Liver (tissue), 9 donors: ENCODE results near the gene LOX. TPM values are rescaled to one million over a fixed set of nuclear protein-coding genes. Genes with fewer than 3 reads are reported as not detected.

Source experiments
- DNase-seq: peaks from one replicate; pipeline ENCODE4 v3.0.0-alpha.2; 2017; ENCODE audit warnings: low spot score
- H3K27ac ChIP-seq, 2 donors: one replicate each; pipeline ENCODE4 v1.7.0; 2013; ENCODE audit warnings: inconsistent platforms in 2 of 2, low read length in 2 of 2, control low read depth in 1 of 2, low read depth in 1 of 2, mild to moderate bottlenecking in 1 of 2
- H3K27me3 ChIP-seq, 4 donors: one replicate each; pipeline versions ENCODE4 v1.6.1 to v1.7.0; 2013; ENCODE audit warnings: low read length in 3 of 4, inconsistent platforms in 1 of 4, mild to moderate bottlenecking in 1 of 4, moderate library complexity in 1 of 4; ENCODE audit not compliant: control insufficient read depth in 4 of 4, insufficient read depth in 4 of 4
- H3K36me3 ChIP-seq, 4 donors: one replicate each; pipeline versions ENCODE4 v1.6.1 to v1.7.0; 2013; ENCODE audit warnings: low read length in 3 of 4, mild to moderate bottlenecking in 3 of 4, low read depth in 1 of 4, moderate library complexity in 1 of 4; ENCODE audit not compliant: control insufficient read depth in 4 of 4, insufficient read depth in 3 of 4
- H3K4me1 ChIP-seq, 4 donors: one replicate each; pipeline versions ENCODE4 v1.6.1 to v1.7.0; 2013; ENCODE audit warnings: low read length in 3 of 4, mild to moderate bottlenecking in 3 of 4, moderate library complexity in 1 of 4; ENCODE audit not compliant: control insufficient read depth in 4 of 4, insufficient read depth in 4 of 4
- H3K4me3 ChIP-seq, 3 donors: one replicate each; pipeline versions ENCODE4 v1.6.1 to v1.7.0; 2013; ENCODE audit warnings: low read length in 3 of 3, control low read depth in 1 of 3, low read depth in 1 of 3, mild to moderate bottlenecking in 1 of 3
- H3K9ac ChIP-seq, 2 donors: one replicate each; pipeline ENCODE4 v1.7.0; 2013; ENCODE audit warnings: low read length in 2 of 2, mild to moderate bottlenecking in 2 of 2, moderate library complexity in 2 of 2, control low read depth in 1 of 2, low read depth in 1 of 2
- H3K9me3 ChIP-seq, 4 donors: one replicate each; pipeline versions ENCODE4 v1.6.1 to v1.7.0; 2013; ENCODE audit warnings: low read length in 3 of 4; ENCODE audit not compliant: control insufficient read depth in 4 of 4
- ATF3 ChIP-seq: IDR thresholded peaks from 2 replicates; pipeline ENCODE4 v1.6.1; 2016; ENCODE audit warnings: antibody characterized with exemption
- EGR1 ChIP-seq, 2 donors: IDR thresholded peaks; 2 replicates each; pipeline ENCODE4 v1.6.1; 2016 to 2018; ENCODE audit warnings: antibody characterized with exemption in 2 of 2, low read depth in 2 of 2
- FOXA2 ChIP-seq: IDR thresholded peaks from 2 replicates; pipeline ENCODE4 v1.6.1; 2016; ENCODE audit warnings: antibody characterized with exemption
- GABPA ChIP-seq, 2 donors: IDR thresholded peaks in 1 of 2; conservative IDR thresholded peaks in 1 of 2; 2 replicates each; pipeline ENCODE4 v1.6.1; 2016; ENCODE audit warnings: antibody characterized with exemption in 2 of 2, mild to moderate bottlenecking in 1 of 2, moderate library complexity in 1 of 2
- HNF4G ChIP-seq: IDR thresholded peaks from 2 replicates; pipeline ENCODE4 v1.6.1; 2016; ENCODE audit warnings: antibody characterized with exemption
- MAX ChIP-seq: IDR thresholded peaks from 2 replicates; pipeline ENCODE4 v1.6.1; 2016; ENCODE audit warnings: antibody characterized with exemption
- RAD21 ChIP-seq, 2 donors: IDR thresholded peaks; 2 replicates each; pipeline ENCODE4 v1.6.1; 2016; ENCODE audit warnings: antibody characterized with exemption in 2 of 2, mild to moderate bottlenecking in 2 of 2
- SP1 ChIP-seq: IDR thresholded peaks from 2 replicates; pipeline ENCODE4 v1.6.1; 2018; ENCODE audit warnings: antibody characterized with exemption, mild to moderate bottlenecking
- TAF1 ChIP-seq: conservative IDR thresholded peaks from 2 replicates; pipeline ENCODE4 v1.6.1; 2016; ENCODE audit warnings: antibody characterized with exemption, mild to moderate bottlenecking
- YY1 ChIP-seq: IDR thresholded peaks from 2 replicates; pipeline ENCODE4 v1.6.1; 2016; ENCODE audit warnings: antibody characterized with exemption, mild to moderate bottlenecking
- ZBTB33 ChIP-seq: IDR thresholded peaks from 2 replicates; pipeline ENCODE4 v1.6.1; 2016; ENCODE audit warnings: antibody characterized with exemption
- WGBS: extraction: QIAGEN DNeasy Blood & Tissue Kit; methylation state at CpG from one replicate; pipeline ENCODE4 v1.1.7; 2013; 5-methylcytosine and 5-hydroxymethylcytosine counted together
- polyA plus RNA-seq, 2 donors: library from polyadenylated mRNA; stranded (reverse) in 1 of 2; unstranded in 1 of 2; fragments of 200-250 nt in 1 of 2; fragments of >200 nt in 1 of 2; fragmentation: Nextera tagmentation in 1 of 2; extraction: Ambion mirVana in 1 of 2; gene quantifications; one replicate each; pipeline versions ENCODE4 v1.2.1 to v1.2.3, GENCODE V29; 2013 to 2015
- total RNA-seq, 2 donors: library from RNA; depleted of rRNA; stranded (reverse); fragments of >200 nt; gene quantifications; one replicate each; pipeline ENCODE4 v1.2.3, GENCODE V29; 2014
- TF ChIP-seq, protein P1 (sequence below): fragments of 150-350 bp; IDR thresholded peaks from 2 replicates; pipeline ENCODE4 v1.5.1; 2017; ENCODE audit warnings: improper control_type of control experiment, low read depth, low read length; ENCODE audit not compliant: missing input control
- TF ChIP-seq, protein P2 (sequence below): IDR thresholded peaks from 2 replicates; pipeline ENCODE4 v1.6.1; 2016; ENCODE audit warnings: antibody characterized with exemption, mild to moderate bottlenecking
- donor health status: healthy.
- donor health status: healthy.
- donor health status: healthy.
- donor health status: healthy.
- donor health status: healthy.

The LOX gene
- total and polyA plus RNA-seq, 4 donors = 0.42 to 2.2 (median 0.92) TPM

GRCh38 chr5:122105909-122106308 lies 27.9 kb upstream of the LOX start:
- H3K27ac ChIP-seq = no peak overlapping the region
- TF ChIP-seq ZBTB33 (no peak), YY1 (no peak), RAD21 (IDR thresholded peaks at IDR 0.05) (no peak), FOXA2 (no peak), EGR1 (IDR thresholded peaks at IDR 0.05; ENCODE audit: low read depth in 2 of 2) (no peak), MAX (no peak), TAF1 (no peak), ATF3 (no peak), GABPA (IDR thresholded peaks at IDR 0.05 in 1 of 2, conservative IDR thresholded peaks at IDR 0.05 in 1 of 2) (no peak)
- TF ChIP-seq, protein P1, sequence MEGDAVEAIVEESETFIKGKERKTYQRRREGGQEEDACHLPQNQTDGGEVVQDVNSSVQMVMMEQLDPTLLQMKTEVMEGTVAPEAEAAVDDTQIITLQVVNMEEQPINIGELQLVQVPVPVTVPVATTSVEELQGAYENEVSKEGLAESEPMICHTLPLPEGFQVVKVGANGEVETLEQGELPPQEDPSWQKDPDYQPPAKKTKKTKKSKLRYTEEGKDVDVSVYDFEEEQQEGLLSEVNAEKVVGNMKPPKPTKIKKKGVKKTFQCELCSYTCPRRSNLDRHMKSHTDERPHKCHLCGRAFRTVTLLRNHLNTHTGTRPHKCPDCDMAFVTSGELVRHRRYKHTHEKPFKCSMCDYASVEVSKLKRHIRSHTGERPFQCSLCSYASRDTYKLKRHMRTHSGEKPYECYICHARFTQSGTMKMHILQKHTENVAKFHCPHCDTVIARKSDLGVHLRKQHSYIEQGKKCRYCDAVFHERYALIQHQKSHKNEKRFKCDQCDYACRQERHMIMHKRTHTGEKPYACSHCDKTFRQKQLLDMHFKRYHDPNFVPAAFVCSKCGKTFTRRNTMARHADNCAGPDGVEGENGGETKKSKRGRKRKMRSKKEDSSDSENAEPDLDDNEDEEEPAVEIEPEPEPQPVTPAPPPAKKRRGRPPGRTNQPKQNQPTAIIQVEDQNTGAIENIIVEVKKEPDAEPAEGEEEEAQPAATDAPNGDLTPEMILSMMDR = no peak
- TF ChIP-seq, protein P2, sequence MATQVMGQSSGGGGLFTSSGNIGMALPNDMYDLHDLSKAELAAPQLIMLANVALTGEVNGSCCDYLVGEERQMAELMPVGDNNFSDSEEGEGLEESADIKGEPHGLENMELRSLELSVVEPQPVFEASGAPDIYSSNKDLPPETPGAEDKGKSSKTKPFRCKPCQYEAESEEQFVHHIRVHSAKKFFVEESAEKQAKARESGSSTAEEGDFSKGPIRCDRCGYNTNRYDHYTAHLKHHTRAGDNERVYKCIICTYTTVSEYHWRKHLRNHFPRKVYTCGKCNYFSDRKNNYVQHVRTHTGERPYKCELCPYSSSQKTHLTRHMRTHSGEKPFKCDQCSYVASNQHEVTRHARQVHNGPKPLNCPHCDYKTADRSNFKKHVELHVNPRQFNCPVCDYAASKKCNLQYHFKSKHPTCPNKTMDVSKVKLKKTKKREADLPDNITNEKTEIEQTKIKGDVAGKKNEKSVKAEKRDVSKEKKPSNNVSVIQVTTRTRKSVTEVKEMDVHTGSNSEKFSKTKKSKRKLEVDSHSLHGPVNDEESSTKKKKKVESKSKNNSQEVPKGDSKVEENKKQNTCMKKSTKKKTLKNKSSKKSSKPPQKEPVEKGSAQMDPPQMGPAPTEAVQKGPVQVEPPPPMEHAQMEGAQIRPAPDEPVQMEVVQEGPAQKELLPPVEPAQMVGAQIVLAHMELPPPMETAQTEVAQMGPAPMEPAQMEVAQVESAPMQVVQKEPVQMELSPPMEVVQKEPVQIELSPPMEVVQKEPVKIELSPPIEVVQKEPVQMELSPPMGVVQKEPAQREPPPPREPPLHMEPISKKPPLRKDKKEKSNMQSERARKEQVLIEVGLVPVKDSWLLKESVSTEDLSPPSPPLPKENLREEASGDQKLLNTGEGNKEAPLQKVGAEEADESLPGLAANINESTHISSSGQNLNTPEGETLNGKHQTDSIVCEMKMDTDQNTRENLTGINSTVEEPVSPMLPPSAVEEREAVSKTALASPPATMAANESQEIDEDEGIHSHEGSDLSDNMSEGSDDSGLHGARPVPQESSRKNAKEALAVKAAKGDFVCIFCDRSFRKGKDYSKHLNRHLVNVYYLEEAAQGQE = no peak
- no peaks in the 10 kb centered on the region for H3K27me3 ChIP-seq
- no peak for DNase-seq
- 89% methylated on average over 2 of the region's 2 CpGs for WGBS
- no peak overlapping the region for H3K9ac ChIP-seq
- no peak overlapping the region for H3K4me3 ChIP-seq
- H3K9me3 ChIP-seq = no peaks in the 10 kb centered on the region
- no peaks in the 10 kb centered on the region for H3K36me3 ChIP-seq
- H3K4me1 ChIP-seq = no peaks in the 10 kb centered on the region

DNA sequence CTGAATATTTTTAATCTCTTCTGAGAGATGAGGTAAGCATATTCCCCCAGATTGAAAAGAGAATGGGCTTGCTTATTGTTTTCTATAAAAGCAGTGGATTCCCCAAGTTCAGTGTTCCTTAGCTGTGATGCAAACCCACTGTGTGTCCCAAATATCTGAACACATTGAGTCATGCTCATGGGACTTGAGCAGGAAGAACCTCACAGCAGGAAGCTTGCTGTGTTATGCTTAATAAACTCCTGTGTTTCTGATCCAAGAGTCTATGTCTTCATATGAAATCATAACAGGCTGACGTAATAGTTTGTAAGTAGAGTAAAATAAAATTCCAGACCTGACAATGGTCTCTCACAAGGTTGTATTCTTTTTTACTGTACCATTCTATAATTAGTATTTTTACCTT lies 24.8 kb upstream of the LOX start:
- Histone ChIP-seq H3K9ac (no peak overlapping the region), H3K27me3 (no peaks in the 10 kb centered on the region), H3K36me3 (no peaks in the 10 kb centered on the region), H3K9me3 (no peaks in the 10 kb centered on the region), H3K4me3 (no peak overlapping the region), H3K27ac (no peak overlapping the region), H3K4me1 (no peaks in the 10 kb centered on the region)
- TF ChIP-seq ZBTB33 = no peak
- no peak for TF ChIP-seq SP1
- TF ChIP-seq, protein P2 = no peak
- TF ChIP-seq HNF4G = no peak
- TF ChIP-seq MAX = no peak
- no peak for DNase-seq
- 75% methylated on average over 1 of the region's 1 CpG for WGBS
